ENCODE results near the gene NFAM1. TPM values are rescaled to one million over a fixed set of nuclear protein-coding genes. Genes with fewer than 3 reads are reported as not detected.

Gene NFAM1
- total and polyA plus RNA-seq, 10 donors = 2.0 to 56.6 (median 30.8) TPM

DNA sequence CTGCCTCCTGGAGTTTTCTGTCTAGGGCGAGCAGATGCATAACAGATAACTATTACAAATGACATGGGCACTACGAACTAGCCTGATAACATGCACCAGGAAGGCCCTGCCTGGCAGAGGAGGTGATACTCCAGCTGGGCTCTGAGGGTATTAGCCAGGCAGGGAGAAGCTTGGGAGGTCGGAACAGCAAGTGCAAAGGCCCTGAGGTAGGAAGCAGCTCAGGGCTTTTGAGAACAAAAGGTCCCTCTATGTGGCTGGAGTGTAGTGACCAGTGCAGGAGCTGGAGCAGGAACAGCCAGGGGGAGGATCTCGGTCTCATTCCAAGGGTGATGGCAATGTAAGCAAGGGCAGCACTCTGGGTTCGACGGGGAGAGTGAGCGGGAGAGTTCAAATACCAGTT is 100.1 kb downstream of the NFAM1 start:
- TF ChIP-seq, protein P1, sequence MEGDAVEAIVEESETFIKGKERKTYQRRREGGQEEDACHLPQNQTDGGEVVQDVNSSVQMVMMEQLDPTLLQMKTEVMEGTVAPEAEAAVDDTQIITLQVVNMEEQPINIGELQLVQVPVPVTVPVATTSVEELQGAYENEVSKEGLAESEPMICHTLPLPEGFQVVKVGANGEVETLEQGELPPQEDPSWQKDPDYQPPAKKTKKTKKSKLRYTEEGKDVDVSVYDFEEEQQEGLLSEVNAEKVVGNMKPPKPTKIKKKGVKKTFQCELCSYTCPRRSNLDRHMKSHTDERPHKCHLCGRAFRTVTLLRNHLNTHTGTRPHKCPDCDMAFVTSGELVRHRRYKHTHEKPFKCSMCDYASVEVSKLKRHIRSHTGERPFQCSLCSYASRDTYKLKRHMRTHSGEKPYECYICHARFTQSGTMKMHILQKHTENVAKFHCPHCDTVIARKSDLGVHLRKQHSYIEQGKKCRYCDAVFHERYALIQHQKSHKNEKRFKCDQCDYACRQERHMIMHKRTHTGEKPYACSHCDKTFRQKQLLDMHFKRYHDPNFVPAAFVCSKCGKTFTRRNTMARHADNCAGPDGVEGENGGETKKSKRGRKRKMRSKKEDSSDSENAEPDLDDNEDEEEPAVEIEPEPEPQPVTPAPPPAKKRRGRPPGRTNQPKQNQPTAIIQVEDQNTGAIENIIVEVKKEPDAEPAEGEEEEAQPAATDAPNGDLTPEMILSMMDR (IDR thresholded peaks at IDR 0.05 in 8 of 11, conservative IDR thresholded peaks at IDR 0.05 in 3 of 11) = no peak
- TF ChIP-seq POLR2A (IDR thresholded peaks at IDR 0.05) (no peak), POLR2AphosphoS5 (IDR thresholded peaks at IDR 0.05) (no peak)
- H3K4me3 ChIP-seq = no peak overlapping the region
- H3K27me3 ChIP-seq (replicated peaks in 1 of 7) = peaks cover 0 to 10% (median 0%) of the 10 kb centered on the region in 7 donors
- intact Hi-C loops (cut with DNase I; ENCODE audit: low total_unique reads) = no loop called here
- no peaks in the 10 kb centered on the region for H3K9me3 ChIP-seq
- 75 to 86% (median 80%) methylated on average over 7 of the region's 7 CpGs for whole genome bisulfite sequencing, 5 donors
- H3K36me3 ChIP-seq = no peaks in the 10 kb centered on the region
- H3K4me1 ChIP-seq = peaks cover 0 to 7% (median 0%) of the 10 kb centered on the region in 6 donors
- no peak overlapping the region for H3K27ac ChIP-seq
- no peak for DNase-seq

DNA sequence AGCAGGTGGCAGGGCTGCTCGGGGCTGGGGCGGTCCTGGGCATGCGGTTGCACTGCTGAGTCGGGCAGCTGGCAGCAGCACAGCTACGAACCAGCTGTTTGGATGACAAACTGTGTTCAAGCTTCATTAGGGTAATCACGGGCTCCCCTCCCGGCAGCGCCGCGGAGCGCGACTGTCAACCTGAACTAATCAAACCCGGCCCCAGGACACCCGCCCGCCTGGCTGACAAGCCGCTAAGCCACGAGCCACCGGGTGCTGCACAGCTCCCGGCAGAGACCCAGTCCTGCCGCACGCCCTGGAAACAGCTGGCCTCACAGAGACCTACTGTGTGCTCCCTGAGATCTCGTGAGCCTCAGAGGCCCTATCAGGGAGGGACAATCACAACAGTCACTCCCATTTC is 101.2 kb downstream of the NFAM1 start:
- Histone ChIP-seq H3K36me3 (no peaks in the 10 kb centered on the region), H3K27ac (no peak overlapping the region), H3K4me1 (peaks cover 0 to 10% (median 0%) of the 10 kb centered on the region in 6 donors), H3K9me3 (no peaks in the 10 kb centered on the region), H3K27me3 (replicated peaks in 1 of 7) (peaks cover 0 to 9% (median 0%) of the 10 kb centered on the region in 7 donors), H3K4me3 (no peak overlapping the region)
- no peak for DNase-seq
- TF ChIP-seq, protein P1 (IDR thresholded peaks at IDR 0.05 in 8 of 11, conservative IDR thresholded peaks at IDR 0.05 in 3 of 11) = no peak
- TF ChIP-seq POLR2AphosphoS5 (IDR thresholded peaks at IDR 0.05) = no peak
- no peak for TF ChIP-seq POLR2A (IDR thresholded peaks at IDR 0.05)
- intact Hi-C loops (cut with DNase I; ENCODE audit: low total_unique reads) = no loop called here
- 73 to 89% (median 80%) methylated on average over 3 to 22 of the region's 22 CpGs for WGBS, 5 donors

Other genes starting within 250 kb of the NFAM1 start
- 10 to 100 TPM; 38.5 to 54.1 (median 45.6) TPM for gene TCF20, start 161.8 kb downstream of the NFAM1 start, total RNA-seq
- gene TCF20, start 161.8 kb downstream of the NFAM1 start, polyA plus RNA-seq = 10 to 100 TPM in 1 of 3 donors, 1 to 10 TPM in 2; 4.4 to 10.5 (median 4.9) TPM
- gene RRP7A, start 87.4 kb upstream of the NFAM1 start, total RNA-seq = 10 to 100 TPM; 27.1 to 47.4 (median 42.5) TPM
- 10 to 100 TPM in 2 of 3 donors, 1 to 10 TPM in 1; 8.9 to 38.8 (median 31.5) TPM for gene RRP7A, start 87.4 kb upstream of the NFAM1 start, polyA plus RNA-seq
- gene SERHL2, start 121.6 kb upstream of the NFAM1 start, total RNA-seq = 1 to 10 TPM; 1.7 to 4.1 (median 3.0) TPM
- gene SERHL2, start 121.6 kb upstream of the NFAM1 start, polyA plus RNA-seq = 1 to 10 TPM; 2.2 to 4.1 (median 2.6) TPM
- 10 to 100 TPM; 37.0 to 64.7 (median 59.2) TPM for gene POLDIP3, start 182.5 kb upstream of the NFAM1 start, total RNA-seq
- 10 to 100 TPM; 17.5 to 29.4 (median 23.3) TPM for gene POLDIP3, start 182.5 kb upstream of the NFAM1 start, polyA plus RNA-seq
- gene ATP5MGL, start 208.2 kb upstream of the NFAM1 start, total RNA-seq = 1 to 10 TPM in 4 of 7 donors, under 1 TPM in 1, not detected in 2; 0.63 to 1.7 (median 1.1) TPM
- gene ATP5MGL, start 208.2 kb upstream of the NFAM1 start, polyA plus RNA-seq = not detected
- gene CYB5R3, start 217.0 kb upstream of the NFAM1 start, total RNA-seq = 100 to 1,000 TPM in 4 of 7 donors, 10 to 100 TPM in 3; 61.7 to 134 (median 101) TPM
- 10 to 100 TPM; 37.3 to 79.7 (median 66.7) TPM for gene CYB5R3, start 217.0 kb upstream of the NFAM1 start, polyA plus RNA-seq